ENCODE measurements around the gene GPALPP1.
"Not testable (repeated sequence)": the region's sequence is repeated elsewhere in the genome, so short reads cannot be mapped to it uniquely, and the experiment has no call there.

Gene GPALPP1, protein sequence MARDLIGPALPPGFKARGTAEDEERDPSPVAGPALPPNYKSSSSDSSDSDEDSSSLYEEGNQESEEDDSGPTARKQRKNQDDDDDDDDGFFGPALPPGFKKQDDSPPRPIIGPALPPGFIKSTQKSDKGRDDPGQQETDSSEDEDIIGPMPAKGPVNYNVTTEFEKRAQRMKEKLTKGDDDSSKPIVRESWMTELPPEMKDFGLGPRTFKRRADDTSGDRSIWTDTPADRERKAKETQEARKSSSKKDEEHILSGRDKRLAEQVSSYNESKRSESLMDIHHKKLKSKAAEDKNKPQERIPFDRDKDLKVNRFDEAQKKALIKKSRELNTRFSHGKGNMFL

DNA sequence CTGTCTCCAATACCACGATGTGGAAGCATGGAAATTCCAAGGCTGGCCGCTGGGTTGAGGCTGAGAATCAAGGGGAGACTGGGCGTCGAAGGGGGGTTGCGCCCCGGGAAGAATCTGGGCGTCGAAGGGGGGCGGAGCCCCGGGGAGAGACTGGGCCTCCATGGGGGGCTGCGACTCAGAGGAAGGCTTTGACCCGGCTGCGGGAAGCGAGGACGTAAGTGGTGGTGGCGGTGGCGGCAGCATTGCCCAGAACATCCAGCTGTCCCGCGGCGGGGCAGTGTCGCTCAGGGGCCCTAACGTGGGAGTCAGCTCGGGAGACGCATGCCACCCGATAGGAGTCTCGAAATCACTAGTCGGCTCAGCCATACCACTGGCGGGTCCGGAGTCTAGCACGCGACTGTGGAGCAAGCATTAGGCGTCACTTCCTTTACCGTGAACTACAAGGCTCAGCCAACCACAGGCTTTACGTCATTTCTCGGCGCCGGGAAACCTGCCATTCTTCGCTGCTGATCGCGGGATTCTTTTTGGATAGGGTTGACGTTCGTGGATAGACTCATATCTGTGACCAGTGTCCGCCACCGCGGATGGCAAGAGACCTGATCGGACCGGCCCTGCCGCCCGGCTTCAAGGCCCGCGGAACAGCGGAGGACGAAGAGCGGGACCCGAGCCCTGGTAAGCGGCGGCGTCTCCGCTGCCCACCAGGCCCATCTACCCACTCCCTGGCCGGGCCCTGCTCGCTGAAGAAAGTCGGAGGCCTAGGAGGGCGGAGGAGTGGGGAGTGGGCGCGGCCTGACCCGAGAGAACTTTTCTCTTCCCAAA is at the start of gene GPALPP1, which contains the start of gene NUFIP1:
Gene GPALPP1, plus strand, starts transcription at position 468 of the 819 bp plus-strand sequence. Its CDS starts 117 bp downstream, at position 585.
Gene NUFIP1, minus strand, starts transcription at position 401 of the 819 bp plus-strand sequence. Its CDS starts 35 bp downstream, at position 366.
- peak; percentile 40 to 98 (median 90) for DNase-seq

DNA sequence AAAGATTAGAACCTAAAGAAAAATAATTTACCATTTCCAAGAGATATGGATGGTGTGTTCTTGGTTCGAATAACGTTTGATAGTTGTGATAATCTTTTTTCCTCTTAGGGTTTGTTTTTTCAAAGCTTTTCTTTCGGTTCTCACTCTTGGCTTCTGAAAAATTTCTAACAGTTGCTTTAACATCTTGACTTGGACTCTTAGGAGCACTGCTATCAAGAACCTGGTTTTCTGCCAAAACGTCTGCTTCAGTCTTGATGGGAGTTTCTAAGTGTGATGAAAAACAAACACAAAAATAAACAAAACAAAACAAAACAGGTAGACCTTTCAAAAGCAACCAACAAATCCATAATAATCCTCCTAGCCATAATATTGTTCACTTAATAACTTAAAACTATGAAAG is 45.9 kb upstream of the GPALPP1 start:
- DNase-seq, result not testable (repeated sequence)

DNA sequence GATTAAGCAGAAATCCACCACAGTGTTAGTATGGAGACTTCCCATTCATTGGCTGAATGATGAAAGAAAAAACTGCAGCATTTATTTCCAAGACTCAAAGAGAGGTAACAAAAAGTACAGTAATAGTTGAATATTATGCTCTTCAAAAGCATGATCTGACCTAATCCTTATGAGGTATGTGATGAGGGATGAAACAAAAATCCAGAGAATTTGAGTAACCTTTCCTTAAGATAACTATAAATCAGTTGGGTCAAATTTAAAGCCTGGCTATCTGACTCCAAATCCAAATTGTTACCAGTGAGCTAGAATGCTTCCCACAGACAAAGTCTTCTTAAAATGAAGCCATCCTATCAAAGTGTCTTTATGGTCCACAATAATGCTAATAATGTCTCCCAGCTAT is 38.2 kb upstream of the GPALPP1 start:
- DNase-seq, result no peak

DNA sequence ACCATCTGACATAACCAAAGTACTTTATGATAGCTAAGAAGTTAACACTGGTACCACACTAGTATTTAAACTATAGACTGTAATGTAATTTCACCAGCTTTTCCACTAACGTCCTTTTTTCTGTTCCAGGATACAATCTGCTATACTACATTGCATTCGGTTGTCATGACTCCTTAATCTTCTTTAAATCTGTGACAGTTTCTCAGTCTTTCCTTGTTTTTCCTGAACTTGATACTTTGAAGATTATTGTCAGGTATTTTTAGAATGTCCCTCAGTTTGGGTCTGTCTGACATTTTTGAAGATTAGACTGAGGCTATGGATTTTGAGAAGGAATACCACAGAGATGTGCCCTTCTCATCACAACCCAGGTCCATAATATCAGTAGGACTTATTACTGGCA is 36.7 kb upstream of the GPALPP1 start:
- DNase-seq, result no peak

DNA sequence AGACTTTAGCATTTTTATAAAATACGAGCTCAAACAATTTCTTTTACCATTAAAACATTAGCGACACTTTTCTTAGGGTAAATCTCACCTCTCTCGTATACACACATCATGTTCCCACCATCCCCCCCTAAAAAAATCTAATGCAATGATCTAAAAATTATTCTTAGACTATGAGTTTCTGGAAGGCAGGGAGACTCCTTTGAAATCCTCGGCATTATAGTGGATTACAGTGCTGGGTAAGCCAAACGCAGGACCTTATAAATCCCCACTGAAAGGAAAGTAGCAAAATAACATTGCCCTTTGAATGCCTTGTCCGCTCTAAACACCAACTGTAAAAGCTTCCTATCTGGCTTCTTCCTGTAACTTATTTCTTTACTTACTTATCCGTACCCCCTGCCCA is 35.1 kb upstream of the GPALPP1 start:
- no peak for DNase-seq

DNA sequence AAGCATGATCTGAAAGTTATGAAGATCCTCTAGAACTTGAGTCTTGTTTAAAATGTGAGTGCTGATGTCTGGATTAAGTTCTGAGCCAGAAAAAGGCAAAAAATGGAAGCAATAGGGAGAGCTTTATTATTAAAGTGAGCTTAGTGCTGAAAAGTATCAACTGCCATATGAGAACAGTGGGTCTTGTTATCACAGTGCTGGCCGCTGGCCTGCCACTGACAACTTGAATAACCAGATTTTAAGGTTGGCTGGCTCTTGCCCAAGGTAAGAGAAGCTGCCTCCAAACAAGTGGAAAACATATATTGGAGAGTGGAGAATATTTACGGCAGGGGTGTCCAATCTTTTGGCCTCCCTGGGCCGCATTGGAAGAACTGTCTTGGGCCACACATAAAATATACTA is 33.9 kb upstream of the GPALPP1 start:
- no peak for DNase-seq

DNA sequence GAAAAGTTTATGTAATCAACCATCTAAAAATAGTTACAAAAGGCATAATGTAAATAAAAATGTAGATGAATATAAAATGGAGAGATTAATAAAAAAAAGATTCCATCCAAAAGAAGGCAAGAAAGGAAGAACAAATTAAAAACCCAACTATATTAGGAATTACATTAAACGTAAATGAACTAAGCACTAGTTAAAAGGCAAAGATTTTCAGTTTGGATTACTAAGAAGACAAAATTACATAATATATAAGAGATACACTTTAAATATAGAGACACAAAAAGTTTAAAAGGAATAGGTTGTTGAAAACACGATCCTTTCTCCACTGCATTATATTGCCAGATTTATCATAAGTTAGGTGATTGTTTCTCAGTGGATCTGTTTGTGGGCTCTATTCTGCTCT is 27.3 kb upstream of the GPALPP1 start:
- no peak for DNase-seq

DNA sequence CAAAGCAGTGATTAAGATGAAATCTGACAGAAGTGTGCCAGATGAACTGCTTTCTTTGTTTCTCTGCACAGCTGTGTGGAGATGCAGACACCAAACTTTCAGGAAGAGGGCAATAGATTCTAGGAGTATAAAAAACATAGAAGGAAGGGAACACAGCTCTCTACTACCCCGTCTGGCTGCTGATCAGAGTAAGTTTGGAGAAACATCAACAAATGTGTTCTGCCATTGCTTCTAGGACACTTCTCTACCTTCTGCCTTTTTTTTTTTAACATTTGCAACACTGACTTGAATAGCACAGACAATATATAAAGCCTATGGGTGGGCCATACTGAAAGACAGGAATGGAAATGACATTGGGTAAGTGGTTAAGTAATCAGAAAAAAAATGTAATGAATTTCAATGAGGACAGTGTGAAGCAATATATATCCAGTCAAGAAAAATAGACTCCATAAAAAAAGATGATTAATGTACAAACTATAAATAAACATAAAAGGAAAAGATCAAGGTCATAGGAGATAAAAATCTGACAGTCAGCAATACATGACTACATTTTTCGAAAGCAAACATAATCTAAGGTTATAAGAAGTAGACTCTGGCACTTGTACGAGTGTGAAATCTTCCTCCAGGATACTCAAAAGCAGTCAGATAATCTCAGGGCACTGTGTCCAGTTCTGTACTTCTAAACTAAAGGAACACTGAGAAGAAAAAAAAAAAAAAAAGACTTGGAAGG is 21.5 kb upstream of the GPALPP1 start:
- DNase-seq, result no peak

DNA sequence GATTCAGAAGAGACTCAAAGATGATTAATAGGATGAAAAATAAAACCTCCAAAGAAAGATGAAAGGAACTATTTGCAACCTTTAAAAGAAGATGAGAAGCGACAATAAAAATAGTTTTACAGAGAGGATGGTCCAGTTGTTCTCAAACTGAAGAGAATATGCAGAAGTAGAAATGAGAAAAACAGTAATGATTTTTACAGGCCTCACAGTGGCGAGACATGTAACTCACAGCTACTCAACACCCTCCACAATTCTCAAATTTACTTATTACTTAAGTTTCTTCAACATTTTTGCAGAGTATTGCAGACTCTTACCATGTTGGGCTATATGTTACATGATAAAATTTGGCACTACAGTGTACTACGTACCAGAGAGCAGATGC is 20.9 kb upstream of the GPALPP1 start:
- DNase-seq, result no peak

DNA sequence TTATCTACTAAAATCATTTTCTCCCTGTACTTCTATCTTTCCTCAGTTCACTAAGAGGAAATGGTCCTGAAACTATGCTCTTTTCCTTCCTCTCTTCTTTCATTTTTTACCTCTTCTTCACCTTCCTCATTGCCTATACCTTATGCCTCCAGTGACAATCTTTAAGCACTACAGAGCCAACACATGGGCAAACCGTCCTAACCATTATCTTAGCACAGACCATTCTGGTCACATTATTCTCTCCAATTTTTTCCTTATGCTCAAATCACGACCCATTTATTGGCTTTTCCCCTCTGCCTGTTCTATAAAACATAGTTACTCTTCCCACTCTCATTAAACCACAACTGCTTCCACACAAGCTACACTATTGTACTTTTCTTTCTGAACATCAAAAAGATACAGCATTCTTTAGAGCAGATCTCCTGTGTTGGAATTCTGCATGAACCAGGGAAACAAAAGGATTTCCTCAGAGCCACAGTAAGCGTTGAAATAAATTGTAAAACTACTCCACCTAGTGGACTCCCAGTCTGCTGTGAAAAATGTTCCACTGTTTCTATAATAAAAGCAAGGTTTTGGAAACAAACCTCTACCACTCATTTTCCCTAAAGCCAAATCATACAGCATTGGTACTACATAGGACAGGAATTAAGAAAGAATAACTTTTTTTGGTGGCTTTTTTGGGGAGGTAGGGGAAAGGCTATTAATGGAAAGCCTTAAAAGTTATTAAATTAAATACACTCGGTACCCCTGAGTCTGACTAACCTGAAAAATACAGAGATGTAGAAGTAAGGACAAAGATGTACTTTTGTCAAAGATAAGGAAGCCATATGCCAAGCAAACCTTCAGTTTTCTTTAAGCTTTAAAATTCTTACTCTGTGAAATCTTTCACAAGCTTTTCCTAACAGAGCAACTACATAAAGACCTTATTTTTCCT is 19.5 kb upstream of the GPALPP1 start:
- peak in 5 of 56 donors; percentile 12 to 75 (median 14) for DNase-seq

DNA sequence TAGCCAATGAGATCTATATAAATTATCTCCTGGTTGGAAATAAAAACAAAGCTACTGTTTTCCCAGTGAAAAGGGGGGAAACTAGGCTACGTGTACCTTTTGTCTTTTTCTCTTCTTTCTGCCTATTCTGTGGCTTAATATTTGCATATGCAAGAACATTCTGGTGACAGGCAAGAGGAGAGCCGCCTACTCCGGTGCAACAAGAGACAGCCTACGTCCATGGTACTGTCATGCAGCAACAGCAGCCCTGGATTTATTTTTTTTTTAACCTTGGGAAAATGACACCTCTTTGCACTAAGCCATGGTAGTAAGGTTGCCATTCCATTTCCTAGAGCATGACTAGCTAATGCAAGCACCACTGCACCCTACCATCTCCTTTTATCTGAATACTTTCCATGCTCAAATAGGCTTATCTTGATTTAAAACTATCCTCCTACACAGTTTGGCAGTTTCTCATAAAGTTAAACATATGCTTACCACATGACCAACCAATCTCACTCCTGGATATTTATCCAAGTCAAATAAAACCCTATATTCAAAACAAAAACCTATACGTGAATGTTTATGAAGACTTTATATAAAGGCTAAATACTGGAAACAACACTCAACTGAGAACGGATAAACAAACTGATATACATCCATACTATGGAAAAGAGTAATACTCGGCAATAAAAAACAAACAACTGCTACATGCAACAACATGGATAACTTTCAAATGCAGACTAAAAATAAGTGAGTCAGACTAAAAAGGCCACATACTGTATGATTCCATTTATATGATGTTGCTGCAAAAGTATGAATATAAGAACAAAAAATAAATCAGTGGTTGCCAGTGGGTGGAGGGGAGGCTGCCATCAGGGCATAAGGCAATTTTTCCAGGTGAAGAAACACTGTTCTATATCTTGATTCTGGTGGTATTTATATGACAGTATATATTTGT is 17.4 kb upstream of the GPALPP1 start:
- peak in 8 of 56 donors; percentile 3 to 24 (median 6) for DNase-seq

DNA sequence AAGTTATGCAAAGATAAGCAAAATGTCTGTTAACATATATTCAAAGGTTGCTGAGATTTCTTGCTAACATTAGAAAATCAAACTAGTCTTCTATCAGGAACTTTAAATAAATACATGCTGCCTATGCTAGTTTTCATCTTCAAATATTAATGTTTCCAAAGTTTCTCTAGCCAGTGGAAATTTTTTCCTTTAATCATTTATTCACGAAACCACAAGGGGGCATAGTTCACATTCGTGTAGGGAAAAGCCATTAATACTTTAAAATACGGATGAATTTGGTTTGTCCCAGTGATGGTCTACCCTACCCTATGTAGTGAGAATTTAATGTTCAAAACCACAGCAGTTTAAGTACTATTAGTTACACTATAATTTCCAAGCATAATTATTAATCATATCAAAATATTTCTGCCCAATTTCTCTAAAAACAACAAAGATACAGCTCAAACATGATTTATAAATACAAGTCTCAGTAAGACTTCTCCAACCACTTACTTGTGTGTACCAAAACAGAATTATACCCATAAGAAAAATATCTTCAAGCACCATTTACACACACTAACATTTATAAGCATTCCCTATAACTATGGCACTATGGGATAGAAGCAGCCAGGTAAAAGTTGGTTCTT is 16.3 kb upstream of the GPALPP1 start:
- peak in 1 of 56 donors; percentile 13 for DNase-seq

DNA sequence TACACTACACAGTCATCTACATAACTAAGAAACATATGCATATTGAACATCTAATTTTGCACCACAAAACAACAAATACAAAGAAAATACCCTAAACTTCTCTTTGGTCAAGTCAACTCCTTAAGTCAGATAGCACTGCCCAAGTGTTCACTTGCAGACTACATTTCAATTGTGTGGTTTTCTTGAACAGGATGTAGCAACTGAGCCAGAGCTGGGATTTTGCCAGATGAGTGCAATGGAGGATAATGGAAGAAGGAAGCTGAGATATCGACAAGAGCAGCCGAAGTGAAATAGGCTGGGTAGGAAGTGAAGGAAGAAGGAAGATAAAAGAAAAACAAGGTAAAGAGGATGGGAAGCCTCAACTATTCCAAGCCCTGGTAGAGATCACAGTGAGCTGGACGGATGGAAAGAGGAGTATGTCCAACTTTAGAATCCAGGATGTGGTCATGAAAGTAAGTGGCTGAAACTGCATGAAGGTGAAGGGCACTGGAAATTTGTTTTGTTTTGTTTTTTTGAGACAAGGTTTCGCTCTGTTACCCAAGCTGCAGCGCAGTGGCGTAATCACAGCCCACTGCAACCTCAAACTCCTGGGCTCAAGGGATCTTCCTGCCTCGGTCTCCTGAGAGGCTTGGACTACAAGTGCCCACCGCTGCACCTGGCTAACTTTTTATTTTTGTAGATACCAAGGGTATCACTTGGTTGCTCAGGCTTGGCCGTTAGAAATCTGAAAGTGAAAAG is 15.1 kb upstream of the GPALPP1 start:
- DNase-seq, result peak in 2 of 56 donors; percentile 4 to 24

DNA sequence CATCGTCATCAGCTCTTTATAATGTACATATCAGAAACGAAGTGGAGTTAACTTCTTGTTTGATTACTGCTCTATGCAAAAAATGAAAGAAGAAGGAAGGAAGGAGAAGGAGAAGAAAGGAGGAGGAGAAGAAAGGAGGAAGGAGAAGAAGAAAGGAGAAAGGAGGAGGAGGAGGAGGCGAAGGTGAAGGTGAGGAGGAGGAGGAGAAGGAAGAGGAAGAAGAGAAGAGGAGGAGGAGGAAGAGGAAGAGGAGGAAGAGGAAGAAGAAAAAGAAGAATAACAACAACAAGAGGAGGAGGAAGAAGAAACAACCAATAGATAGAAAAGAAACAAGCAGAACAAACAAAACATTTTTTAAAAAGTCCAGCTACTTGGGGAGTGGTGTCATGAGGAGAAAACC is 13.1 kb upstream of the GPALPP1 start:
- DNase-seq, result no peak

DNA sequence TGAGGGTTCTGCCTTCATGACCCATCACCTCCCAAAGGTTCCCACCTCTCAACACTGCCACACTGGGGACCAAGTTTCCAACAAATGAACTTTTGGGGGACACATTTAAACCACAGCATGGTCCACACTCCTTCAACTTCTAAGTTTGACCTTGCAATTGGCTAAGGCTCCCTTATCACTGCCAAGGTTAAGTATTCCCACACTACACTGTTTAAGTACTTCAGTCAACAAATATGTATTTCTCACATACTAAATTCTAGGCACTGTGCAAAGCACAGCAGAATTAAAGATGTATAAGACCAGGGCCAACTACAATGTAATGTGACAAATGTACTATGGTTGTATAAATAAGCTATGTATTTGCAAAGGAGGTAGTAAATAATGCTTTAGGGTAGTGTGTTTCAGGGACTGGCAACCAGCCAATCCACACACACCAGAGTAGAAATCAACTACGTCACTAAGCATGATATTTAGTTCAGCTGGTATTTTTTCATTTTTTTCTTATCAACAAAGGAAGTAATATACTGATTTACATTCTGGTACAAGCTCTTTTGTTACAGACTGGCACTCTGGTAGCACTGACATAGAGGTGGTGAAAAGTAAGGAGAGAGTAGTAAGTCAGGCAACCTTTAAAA is 12.3 kb upstream of the GPALPP1 start:
- DNase-seq, result no peak

DNA sequence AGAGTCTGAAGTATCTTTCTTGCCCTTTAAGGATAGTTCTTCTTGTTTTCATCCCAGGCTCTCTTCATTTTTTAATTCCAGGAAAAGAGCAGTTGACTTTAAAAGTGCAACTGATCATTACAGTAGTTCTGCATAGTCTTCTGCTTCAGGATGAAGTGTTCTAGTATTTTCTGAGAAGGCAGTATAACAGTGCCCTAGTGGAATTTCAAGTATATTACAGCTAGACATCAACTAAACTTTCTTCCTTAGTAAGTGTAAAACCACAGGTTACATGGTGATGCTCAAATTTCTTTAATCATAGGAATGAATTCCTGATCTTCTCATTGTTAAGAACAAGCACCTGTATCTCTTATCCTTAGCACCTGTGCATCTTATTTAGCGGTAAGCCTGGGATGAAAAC is 11.0 kb upstream of the GPALPP1 start:
- DNase-seq, result no peak

DNA sequence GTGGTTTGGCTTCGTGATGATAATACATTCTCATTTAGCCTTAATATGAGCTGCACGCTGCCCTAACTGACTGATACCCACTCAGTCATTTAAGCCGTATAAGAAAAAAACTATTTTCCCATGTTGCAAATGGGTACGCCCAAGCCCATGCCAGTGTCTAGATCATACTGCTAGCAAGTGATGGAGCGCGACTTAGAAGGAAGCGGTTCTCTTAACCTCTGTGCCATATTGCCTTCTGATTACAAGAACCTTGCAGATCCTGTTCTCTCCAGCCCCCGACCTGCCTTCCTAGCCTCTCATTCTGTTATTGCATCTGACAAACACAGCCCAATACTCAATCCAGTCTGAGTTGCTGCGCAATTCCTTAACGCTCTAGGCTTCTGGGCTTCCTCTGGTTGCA is 603 bp downstream of the GPALPP1 start:
- peak in 1 of 56 donors; percentile 15 for DNase-seq

DNA sequence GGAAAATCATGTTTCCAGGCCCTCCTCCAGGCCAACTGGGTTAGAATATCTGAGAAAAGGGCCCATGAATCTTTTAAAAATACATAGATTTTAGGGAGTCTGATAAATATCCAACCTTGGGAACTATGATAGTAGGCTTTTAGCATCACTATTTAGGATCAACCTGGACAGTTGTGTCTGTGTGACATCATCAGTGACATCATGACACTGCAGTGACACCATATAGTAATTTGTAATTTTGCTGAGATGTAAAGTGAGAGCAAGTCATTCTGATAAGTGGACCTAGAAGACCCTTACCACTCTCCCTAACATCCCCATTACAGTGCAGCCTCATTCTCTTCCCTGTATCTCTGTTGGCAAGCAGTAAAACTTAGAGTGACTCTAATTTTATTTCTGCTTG is 14.1 kb downstream of the GPALPP1 start:
- DNase-seq, result no peak

Data from amygdala (tissue), 56 donors.